ENCODE data around the gene HPSE2. TPM values are rescaled to one million over a fixed set of nuclear protein-coding genes. Genes with fewer than 3 reads are reported as not detected.

Gene HPSE2
- total and polyA plus RNA-seq, 7 donors, result under 0.01 to 11.8 (median 4.8) TPM

DNA sequence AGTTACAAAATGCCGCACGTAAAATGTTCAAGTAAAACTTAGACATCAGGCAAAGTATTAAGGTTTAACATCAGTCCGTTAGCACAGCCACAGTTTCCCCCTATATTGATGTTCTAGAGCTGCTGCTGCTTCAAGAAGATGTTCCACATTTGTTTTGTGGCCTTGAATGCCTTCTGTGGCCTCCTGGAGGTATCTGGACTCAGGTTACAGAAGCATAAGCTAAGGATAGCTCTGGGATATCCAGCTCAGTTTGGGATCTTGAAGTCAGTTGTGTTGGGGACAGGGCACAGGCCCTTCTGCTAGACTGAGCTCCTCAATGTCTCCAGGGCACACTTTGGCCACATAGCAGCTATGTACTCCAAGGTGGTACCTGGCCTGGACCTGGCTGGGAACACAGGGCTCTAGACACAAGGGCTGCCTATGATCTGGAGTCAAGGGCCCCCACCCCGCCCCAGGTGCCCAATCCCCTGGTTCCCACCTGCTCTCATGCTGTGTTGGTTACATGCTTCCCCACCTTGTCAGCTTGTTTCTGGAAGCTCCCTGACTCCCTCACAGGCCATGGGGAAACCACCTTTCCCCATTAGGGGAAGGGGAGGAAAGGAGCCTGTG lies 825.4 kb downstream of the HPSE2 start:
- TF ChIP-seq POLR2A (IDR thresholded peaks at IDR 0.05) (no peak), POLR2AphosphoS5 (IDR thresholded peaks at IDR 0.05) (no peak), EP300 (IDR thresholded peaks at IDR 0.05) (no peak)
- TF ChIP-seq, protein P1, sequence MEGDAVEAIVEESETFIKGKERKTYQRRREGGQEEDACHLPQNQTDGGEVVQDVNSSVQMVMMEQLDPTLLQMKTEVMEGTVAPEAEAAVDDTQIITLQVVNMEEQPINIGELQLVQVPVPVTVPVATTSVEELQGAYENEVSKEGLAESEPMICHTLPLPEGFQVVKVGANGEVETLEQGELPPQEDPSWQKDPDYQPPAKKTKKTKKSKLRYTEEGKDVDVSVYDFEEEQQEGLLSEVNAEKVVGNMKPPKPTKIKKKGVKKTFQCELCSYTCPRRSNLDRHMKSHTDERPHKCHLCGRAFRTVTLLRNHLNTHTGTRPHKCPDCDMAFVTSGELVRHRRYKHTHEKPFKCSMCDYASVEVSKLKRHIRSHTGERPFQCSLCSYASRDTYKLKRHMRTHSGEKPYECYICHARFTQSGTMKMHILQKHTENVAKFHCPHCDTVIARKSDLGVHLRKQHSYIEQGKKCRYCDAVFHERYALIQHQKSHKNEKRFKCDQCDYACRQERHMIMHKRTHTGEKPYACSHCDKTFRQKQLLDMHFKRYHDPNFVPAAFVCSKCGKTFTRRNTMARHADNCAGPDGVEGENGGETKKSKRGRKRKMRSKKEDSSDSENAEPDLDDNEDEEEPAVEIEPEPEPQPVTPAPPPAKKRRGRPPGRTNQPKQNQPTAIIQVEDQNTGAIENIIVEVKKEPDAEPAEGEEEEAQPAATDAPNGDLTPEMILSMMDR (IDR thresholded peaks at IDR 0.05), result no peak
- Histone ChIP-seq H3K27me3 (no peaks in the 10 kb centered on the region), H3K9me3 (no peaks in the 10 kb centered on the region), H3K36me3 (no peaks in the 10 kb centered on the region), H3K27ac (no peak overlapping the region), H3K4me1 (peaks cover 0 to 21% (median 16%) of the 10 kb centered on the region in 4 donors), H3K4me3 (no peak overlapping the region)
- 89 to 97% methylated on average over 4 of the region's 4 CpGs for WGBS, 2 donors
- peak; percentile 51 for DNase-seq
- intact Hi-C loops (cut with DNase I), result loop anchor here (10.0 kb wide), 1 partner anchor 165 kb away; no protein-coding TSS in a partner anchor

DNA sequence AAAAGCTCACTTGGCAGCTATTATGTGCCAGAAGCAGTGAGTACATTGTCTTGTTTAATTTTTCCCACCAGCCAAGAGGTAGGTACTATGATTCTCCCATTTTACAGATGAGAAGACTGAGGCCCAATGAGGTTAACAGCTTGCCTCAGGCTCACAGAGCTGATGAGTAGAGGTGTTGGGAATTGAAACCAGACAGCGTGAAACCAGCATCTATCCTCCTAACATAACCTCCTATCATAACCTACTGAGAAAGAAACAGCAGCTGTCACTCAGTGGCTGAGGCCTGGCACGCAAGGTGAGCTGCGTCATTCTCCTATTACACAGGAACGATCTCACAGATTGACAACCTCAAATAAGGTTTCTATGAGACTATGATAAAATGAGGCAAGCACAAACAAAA lies 826.9 kb downstream of the HPSE2 start:
- DNase-seq, result no peak
- Histone ChIP-seq H3K4me3 (no peak overlapping the region), H3K36me3 (no peaks in the 10 kb centered on the region), H3K27me3 (no peaks in the 10 kb centered on the region), H3K4me1 (peaks cover 0 to 21% (median 13%) of the 10 kb centered on the region in 4 donors), H3K9me3 (no peaks in the 10 kb centered on the region), H3K27ac (no peak overlapping the region)
- TF ChIP-seq POLR2A (IDR thresholded peaks at IDR 0.05) (no peak), POLR2AphosphoS5 (IDR thresholded peaks at IDR 0.05) (no peak), EP300 (IDR thresholded peaks at IDR 0.05) (no peak)
- TF ChIP-seq, protein P1 (IDR thresholded peaks at IDR 0.05), result no peak
- 87 to 90% methylated on average over 4 of the region's 4 CpGs for WGBS, 2 donors
- intact Hi-C loops (cut with DNase I), result no loop called here

DNA sequence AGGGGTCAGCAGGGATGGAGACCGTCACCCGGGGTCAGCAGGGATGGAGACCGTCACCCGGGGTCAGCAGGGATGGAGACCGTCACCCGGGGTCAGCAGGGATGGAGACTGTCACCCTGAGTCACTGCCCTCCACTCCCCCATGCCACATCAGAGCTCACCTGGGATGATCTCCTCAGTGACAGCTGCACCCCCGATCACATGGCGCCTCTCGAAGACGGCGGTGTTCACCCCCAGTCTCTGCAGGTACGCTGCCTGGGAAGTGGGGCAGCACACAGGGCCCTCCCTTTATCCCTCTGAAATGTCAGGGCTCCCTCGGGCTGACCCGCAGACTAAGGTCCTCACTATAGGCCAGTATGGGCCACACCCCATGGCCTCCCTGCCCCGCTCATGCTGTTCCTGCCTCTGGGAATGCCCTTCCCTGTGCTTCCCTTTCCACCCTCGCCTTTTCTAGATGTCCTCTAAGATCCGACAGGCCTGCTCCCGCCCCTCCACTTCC lies 827.9 kb downstream of the HPSE2 start:
- no peak overlapping the region for H3K4me3 ChIP-seq
- peaks cover 0 to 20% (median 10%) of the 10 kb centered on the region in 4 donors for H3K4me1 ChIP-seq
- DNase-seq, result no peak
- peaks cover 0 to 4% (median 0%) of the 10 kb centered on the region in 4 donors for H3K36me3 ChIP-seq
- H3K9me3 ChIP-seq, result no peaks in the 10 kb centered on the region
- intact Hi-C loops (cut with DNase I), result no loop called here
- no peak overlapping the region for H3K27ac ChIP-seq
- TF ChIP-seq EP300 (IDR thresholded peaks at IDR 0.05), result no peak
- TF ChIP-seq POLR2A (IDR thresholded peaks at IDR 0.05), result no peak
- TF ChIP-seq, protein P1 (IDR thresholded peaks at IDR 0.05), result no peak
- no peak for TF ChIP-seq POLR2AphosphoS5 (IDR thresholded peaks at IDR 0.05)
- no peaks in the 10 kb centered on the region for H3K27me3 ChIP-seq
- 94 to 96% methylated on average over 18 of the region's 18 CpGs for WGBS, 2 donors

Small RNA genes within 50 kb of the gene (small RNA-seq; reads per million reads assigned to genes)
- gene MIR4685, result 0 to 0.22 (median 0.06) reads per million in 3 donors
- gene MIR6507, result 0.30 to 0.87 (median 0.43) reads per million in 3 donors

Other genes starting within 250 kb of the HPSE2 start
- gene CNNM1, start 93.5 kb upstream of the HPSE2 start, total RNA-seq, result 1 to 10 TPM; 1.1 to 2.2 (median 1.2) TPM
- under 1 TPM in 1 of 3 donors, not detected in 2; 0.23 TPM for gene CNNM1, start 93.5 kb upstream of the HPSE2 start, polyA plus RNA-seq
- gene GOT1, start 194.8 kb upstream of the HPSE2 start, total RNA-seq, result 10 to 100 TPM; 13.4 to 29.6 (median 15.4) TPM
- 10 to 100 TPM; 61.9 to 73.5 (median 64.7) TPM for gene GOT1, start 194.8 kb upstream of the HPSE2 start, polyA plus RNA-seq

Measured in sigmoid colon (tissue), 7 donors.